Right lobe of liver (tissue), 6 donors: ENCODE results near the gene RNLS. TPM values are rescaled to one million over a fixed set of nuclear protein-coding genes. Genes with fewer than 3 reads are reported as not detected.

ENCODE experiments used
- ATAC-seq, 4 donors: fragments of 200-7000 bp; cut with Tn5 transposase; one replicate each; pipeline ENCODE4 v1.9.1; 2020; ENCODE audit warnings: mild to moderate bottlenecking in 4 of 4, moderate library complexity in 4 of 4
- DNase-seq, 3 donors: peaks; one replicate each; pipeline ENCODE4 v3.0.0-alpha.2; 2020
- H3K27ac ChIP-seq, 3 donors: fragments of 200-600 bp; one replicate each; pipeline ENCODE4 v1.8.0; 2022
- H3K27me3 ChIP-seq, 2 donors: fragments of 200-600 bp; one replicate each; pipeline ENCODE4 v1.8.0; 2022
- H3K36me3 ChIP-seq, 4 donors: fragments of 200-600 bp; sonication (generic) in 1 of 4; one replicate each; pipeline versions ENCODE4 v1.5.1 to v1.8.0; 2017 to 2022; ENCODE audit warnings: control low read depth in 1 of 4
- H3K4me1 ChIP-seq, 4 donors: fragments of 200-600 bp; sonication (generic) in 1 of 4; one replicate each; pipeline versions ENCODE4 v1.5.1 to v1.8.0; 2017 to 2022; ENCODE audit warnings: control low read depth in 1 of 4
- H3K4me3 ChIP-seq, 3 donors: fragments of 200-600 bp; one replicate each; pipeline ENCODE4 v1.8.0; 2022
- H3K9me3 ChIP-seq, 4 donors: fragments of 200-600 bp; sonication (generic) in 1 of 4; one replicate each; pipeline versions ENCODE4 v1.5.1 to v1.8.0; 2017 to 2022; ENCODE audit warnings: control low read depth in 1 of 4
- POLR2A ChIP-seq: fragments of 450-650 bp; IDR thresholded peaks from one replicate; pipeline ENCODE4 v1.6.1; 2017; ENCODE audit warnings: antibody characterized with exemption, mild to moderate bottlenecking
- WGBS: methylation state at CpG from one replicate; pipeline ENCODE4 v1.1.6; 2018; ENCODE audit warnings: low coverage, low lambda C conversion rate; ENCODE audit not compliant: insufficient coverage; ENCODE audit errors: missing lambda C conversion rate; 5-methylcytosine and 5-hydroxymethylcytosine counted together
- intact Hi-C, 2 donors: fragments of 100-400 bp; cut with DNase I; formaldehyde crosslinking; loops; one replicate each; pipeline versions ENCODE4 v1.11.2 to v1.14.1; 2022
- total RNA-seq, 6 experiments: library from RNA; depleted of rRNA in 2 of 6; stranded (reverse); fragments of >200 nt in 2 of 6; fragmentation: NEBNext Ultra II Directional in 3 of 6; extraction: Animal tissue kit (Norgen Biotek cat#: 25700) in 3 of 6; gene quantifications; one replicate each; pipeline versions ENCODE4 v1.1.0 to v1.2.4, GENCODE V29; 2016 to 2023
- TF ChIP-seq, protein P1 (sequence below), 4 donors: fragments of 200-600 bp in 3 of 4; fragments of 450-650 bp in 1 of 4; IDR thresholded peaks; one replicate each; pipeline versions ENCODE4 v1.5.1 to v1.8.0; 2016 to 2022; ENCODE audit warnings: antibody characterized with exemption in 4 of 4, mild to moderate bottlenecking in 2 of 4
- donor health status: DM: no; HTN: yes; CAD: no.
- donor health status: DM: no; HTN: no; CAD: no.
- donor health status: DM: no; HTN: no; CAD: no.
- donor health status: DM: no; HTN: yes; CAD: no.
- donor health status: DM: no; HTN: yes; CAD: no.

Gene RNLS
- total RNA-seq, 6 experiments from 2014 or later: 5.9 to 10.5 (median 7.3) TPM

DNA sequence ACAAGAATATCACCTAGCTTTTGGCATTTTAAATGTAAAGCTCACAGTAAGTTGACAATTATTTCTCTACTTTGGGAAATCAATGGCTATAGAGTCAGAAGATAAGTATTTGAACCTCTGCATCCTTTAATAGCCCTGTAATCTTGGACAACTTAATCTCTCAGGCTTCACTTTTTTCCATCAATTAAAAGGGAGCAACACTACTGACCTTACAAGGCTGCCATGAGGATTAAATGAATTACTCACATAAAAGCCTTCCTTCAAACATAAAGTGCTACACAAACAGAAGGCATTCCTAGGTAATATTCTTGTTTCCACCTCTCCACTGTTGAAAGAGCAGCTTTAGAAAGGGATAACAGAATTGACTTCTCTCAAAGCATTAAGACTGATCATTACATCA, 266.0 kb downstream of the RNLS start:
- Histone ChIP-seq H3K36me3 (no peaks in the 10 kb centered on the region), H3K4me3 (no peak overlapping the region), H3K27me3 (no peaks in the 10 kb centered on the region), H3K27ac (no peak overlapping the region), H3K4me1 (no peaks in the 10 kb centered on the region), H3K9me3 (no peaks in the 10 kb centered on the region)
- TF ChIP-seq, protein P1, sequence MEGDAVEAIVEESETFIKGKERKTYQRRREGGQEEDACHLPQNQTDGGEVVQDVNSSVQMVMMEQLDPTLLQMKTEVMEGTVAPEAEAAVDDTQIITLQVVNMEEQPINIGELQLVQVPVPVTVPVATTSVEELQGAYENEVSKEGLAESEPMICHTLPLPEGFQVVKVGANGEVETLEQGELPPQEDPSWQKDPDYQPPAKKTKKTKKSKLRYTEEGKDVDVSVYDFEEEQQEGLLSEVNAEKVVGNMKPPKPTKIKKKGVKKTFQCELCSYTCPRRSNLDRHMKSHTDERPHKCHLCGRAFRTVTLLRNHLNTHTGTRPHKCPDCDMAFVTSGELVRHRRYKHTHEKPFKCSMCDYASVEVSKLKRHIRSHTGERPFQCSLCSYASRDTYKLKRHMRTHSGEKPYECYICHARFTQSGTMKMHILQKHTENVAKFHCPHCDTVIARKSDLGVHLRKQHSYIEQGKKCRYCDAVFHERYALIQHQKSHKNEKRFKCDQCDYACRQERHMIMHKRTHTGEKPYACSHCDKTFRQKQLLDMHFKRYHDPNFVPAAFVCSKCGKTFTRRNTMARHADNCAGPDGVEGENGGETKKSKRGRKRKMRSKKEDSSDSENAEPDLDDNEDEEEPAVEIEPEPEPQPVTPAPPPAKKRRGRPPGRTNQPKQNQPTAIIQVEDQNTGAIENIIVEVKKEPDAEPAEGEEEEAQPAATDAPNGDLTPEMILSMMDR (IDR thresholded peaks at IDR 0.05): no peak
- no peak for TF ChIP-seq POLR2A
- ATAC-seq (no peak), DNase-seq (no peak)
- intact Hi-C loops: no loop called here

DNA sequence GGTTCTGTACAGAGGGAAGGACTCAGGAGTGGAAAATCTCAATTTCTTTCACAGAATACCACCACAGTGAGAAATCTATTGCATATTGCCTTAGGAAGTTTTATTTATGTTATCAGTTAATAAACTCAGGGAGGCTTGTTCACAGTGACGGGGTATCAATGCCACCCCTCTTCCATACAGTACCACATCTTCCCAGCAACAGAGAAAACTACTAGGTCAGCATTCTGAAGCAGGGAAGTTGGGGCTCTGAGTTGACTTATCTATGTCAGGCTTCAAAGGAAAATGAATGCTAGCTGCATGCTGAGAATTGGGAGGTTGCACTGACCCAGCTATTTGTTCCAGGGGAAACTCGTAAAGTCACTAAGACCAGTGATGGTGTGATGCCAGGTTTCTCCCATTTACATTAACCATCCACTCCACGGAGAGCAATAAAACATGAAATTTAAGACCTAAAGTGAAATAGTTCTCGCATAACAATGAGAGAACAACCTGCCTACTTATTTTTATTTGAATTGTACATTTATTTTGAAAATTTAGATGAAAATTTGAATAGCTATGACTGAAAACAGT, 266.7 kb downstream of the RNLS start:
- Histone ChIP-seq H3K4me1 (no peaks in the 10 kb centered on the region), H3K9me3 (no peaks in the 10 kb centered on the region), H3K27ac (no peak overlapping the region), H3K36me3 (no peaks in the 10 kb centered on the region), H3K27me3 (no peaks in the 10 kb centered on the region), H3K4me3 (no peak overlapping the region)
- TF ChIP-seq, protein P1 (IDR thresholded peaks at IDR 0.05): no peak
- no peak for TF ChIP-seq POLR2A
- intact Hi-C loops: no loop called here
- no peak for ATAC-seq
- no peak for DNase-seq
- WGBS: 100% methylated on average over 4 of the region's 4 CpGs

DNA sequence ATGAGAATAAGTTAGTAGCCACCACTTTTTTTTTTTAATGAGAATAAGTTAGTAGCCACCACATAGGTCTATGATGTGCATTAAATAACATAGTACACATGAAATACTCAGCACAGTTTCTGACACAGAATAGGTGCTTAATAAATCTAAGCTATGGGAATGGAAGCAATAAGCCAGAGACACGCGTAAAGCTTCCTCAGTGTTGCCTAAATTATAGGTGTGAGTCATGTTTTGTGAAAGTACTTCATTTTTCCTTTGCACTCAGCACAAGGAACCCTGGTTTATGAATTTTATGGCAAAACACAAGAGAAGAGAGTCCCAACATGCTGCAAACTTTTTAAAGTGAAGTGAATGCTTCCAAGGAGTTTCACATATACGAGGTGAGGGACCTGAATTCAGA, 267.4 kb downstream of the RNLS start:
- no peak for DNase-seq
- H3K4me1 ChIP-seq: no peaks in the 10 kb centered on the region
- TF ChIP-seq, protein P1 (IDR thresholded peaks at IDR 0.05): no peak
- no peak for TF ChIP-seq POLR2A

DNA sequence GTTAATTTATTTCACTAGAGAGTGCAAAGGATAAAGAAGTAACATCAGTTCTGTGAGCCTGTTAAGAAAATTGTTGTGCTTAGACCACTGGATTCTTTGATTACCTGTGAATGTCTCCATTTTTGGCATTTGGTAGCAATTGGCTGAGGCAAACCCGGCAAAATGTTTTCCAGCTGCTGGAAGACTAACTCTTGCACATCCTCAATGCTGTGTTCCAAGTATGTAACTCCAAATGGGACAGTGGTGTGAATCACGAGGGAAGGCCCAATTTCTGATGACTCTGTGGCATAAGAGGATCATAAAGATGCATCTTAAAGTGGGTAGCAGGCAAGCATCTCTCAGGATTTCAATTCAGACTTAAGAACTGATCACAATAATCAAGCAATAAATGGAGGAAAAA, 268.8 kb downstream of the RNLS start:
- Histone ChIP-seq H3K27me3 (no peaks in the 10 kb centered on the region), H3K36me3 (no peaks in the 10 kb centered on the region), H3K4me1 (no peaks in the 10 kb centered on the region), H3K4me3 (no peak overlapping the region), H3K27ac (no peak overlapping the region), H3K9me3 (no peaks in the 10 kb centered on the region)
- ATAC-seq (no peak), DNase-seq (no peak)
- 88% methylated on average over 2 of the region's 2 CpGs for WGBS
- TF ChIP-seq POLR2A: no peak
- TF ChIP-seq, protein P1 (IDR thresholded peaks at IDR 0.05): no peak
- intact Hi-C loops: no loop called here

More for the DNA sequence above, 267.4 kb downstream of the RNLS start:
- Histone ChIP-seq H3K4me3 (no peak overlapping the region), H3K27ac (no peak overlapping the region), H3K9me3 (no peaks in the 10 kb centered on the region), H3K27me3 (no peaks in the 10 kb centered on the region), H3K36me3 (no peaks in the 10 kb centered on the region)
- 81% methylated on average over 3 of the region's 3 CpGs for WGBS
- ATAC-seq: no peak
- intact Hi-C loops: no loop called here

DNA sequence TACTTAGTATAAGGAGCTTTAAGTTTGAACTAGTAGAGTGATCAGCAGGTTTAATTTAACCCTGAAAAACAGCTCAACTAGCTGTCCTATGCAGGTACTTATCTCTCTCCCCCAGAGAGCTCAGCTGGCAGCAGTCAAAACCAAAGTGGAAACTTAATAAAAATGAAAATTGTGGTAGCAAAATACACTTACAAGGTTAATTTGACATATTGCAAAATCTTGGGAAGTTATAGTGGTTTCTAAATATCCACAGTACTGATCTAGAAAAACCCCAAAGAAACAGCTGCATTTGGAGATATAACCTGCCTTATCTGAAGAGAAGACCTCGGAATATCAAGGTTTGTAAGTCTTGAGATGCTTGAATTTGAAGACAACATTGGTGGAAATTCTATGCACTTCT, 269.2 kb downstream of the RNLS start:
- H3K27ac ChIP-seq: no peak overlapping the region
- no peaks in the 10 kb centered on the region for H3K27me3 ChIP-seq
- DNase-seq (no peak), ATAC-seq (no peak)
- intact Hi-C loops: no loop called here
- WGBS: 58% methylated on average over 1 of the region's 1 CpG
- no peaks in the 10 kb centered on the region for H3K4me1 ChIP-seq
- H3K9me3 ChIP-seq: no peaks in the 10 kb centered on the region
- H3K36me3 ChIP-seq: no peaks in the 10 kb centered on the region
- no peak for TF ChIP-seq POLR2A
- TF ChIP-seq, protein P1 (IDR thresholded peaks at IDR 0.05): no peak
- H3K4me3 ChIP-seq: no peak overlapping the region
